HL-60/S4 (cell line): ENCODE data around the gene PARN.

Source experiments
- in situ Hi-C: fragments of 300-500 bp; cut with MboI; formaldehyde crosslinking; loops from 2 replicates; pipeline ENCODE4 v1.14.3; 2022; ENCODE audit warnings: low sequenced_read_pairs

Gene PARN

DNA sequence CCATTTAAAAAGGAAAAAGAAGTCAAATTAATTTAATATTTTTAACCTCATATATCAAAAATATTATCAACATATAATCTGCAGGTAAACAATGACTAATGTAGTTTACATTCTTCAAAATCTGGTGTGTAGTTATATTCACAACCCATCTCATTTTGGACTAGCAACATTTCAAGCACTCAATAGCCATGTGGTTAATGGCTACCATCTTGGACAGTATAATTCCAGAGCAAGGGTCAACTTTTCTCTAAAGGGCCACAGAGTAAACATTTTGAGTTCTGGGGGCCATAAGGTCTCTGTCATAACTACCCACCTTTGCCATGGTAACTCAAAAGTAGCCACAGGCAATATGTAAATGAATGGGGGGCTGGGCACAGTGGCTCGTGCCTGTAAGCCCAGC is 153.9 kb downstream of the PARN start:
- in situ Hi-C loops: no loop called here

DNA sequence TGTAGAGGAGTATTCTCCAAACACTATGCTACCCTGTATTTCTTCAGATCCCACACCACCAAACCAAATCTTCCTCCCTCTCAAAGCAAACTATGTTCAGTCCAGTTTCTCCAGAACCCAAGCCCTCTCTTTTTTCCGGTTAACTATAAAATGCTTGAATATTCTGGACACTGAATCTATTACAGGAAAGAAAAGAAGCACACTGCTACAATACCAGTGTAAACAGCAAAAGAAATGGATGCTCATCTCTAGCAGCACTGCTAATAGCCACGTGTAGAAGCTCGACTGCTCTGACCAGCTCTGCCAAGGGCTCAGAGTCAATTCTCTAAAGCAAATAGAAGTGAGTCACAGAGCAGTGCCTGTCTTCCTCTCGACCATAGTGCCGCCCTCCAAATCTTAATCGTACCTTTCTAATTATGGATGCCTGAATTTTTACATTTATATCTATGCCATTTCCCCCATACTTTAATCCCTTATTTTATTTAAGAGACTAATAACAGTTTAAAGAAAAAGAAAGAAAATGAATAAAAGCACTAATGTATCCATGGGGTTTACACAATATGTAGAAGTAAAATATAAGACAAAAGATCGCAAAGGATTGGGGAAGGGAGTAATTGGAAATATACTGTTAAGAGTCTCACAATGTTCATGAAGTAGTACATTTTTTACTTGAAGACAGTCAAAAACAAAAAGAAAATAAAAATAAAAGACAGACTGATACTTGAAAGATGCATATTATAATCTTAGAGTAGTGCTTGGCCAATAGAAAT is 154.5 kb downstream of the PARN start:
- in situ Hi-C loops: no loop called here

DNA sequence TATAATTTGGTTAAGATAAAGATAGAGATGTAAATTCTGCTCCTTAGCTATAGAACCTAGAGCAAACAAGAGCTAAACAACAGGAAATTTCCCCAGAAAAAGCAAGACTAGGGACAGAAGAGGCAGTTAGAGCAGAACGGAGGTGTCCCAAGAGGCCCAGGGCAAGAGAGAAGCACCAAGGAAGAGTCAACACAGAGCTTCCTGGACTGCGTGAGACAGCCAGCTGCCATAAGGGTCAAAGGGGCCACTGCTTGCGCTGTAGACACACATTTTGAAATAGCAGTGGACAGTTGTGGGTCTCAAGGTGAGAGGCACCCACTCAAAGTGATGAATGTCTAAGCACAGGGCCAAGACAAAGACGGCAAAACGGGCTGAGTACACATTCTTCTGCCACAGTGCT is 156.6 kb downstream of the PARN start:
- in situ Hi-C loops: no loop called here

GRCh38 chr16:14472357-14472756 is 157.7 kb downstream of the PARN start:
- in situ Hi-C loops: no loop called here

DNA sequence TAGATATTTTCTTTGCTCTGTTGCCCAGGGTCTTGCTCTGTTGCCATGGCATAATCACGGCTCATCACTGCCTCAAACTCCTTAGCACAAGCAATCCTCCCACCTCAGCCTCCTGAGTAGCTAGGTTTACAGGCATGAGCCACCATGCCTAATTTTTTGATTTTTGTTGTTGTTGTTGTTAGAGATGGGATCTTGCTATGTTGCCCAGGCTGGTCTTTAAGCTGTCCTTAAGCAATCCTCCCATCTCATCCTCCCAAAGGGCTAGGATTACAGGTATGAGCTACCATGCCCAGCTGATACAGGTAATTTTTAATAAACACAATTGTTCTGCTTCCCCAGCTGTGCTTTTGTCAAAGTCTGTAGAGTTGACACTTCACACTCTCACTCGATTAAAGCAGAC is 159.3 kb downstream of the PARN start:
- in situ Hi-C loops: no loop called here

DNA sequence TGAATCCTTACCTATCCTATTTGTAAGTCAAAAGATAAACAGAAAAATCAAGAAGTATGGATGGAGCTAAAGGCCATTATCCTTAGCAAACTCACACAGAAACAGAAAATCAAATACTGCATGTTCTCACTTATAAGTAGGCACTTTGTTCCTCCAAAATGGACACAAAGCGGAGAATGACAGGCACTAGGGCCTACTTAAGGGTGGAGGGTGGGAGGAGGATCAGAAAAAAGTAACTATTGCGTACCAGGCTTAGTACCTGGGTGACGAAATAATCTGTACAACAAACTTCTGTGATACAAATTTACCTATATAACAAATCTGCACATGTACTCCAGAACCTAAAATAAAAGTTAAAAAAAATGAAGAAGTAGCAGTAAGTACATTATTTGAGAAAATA is 164.3 kb downstream of the PARN start:
- in situ Hi-C loops: no loop called here

- in situ Hi-C loops: no loop called here
Measured at GRCh38 chr16:14464796-14465195, 165.3 kb downstream of the PARN start.

DNA sequence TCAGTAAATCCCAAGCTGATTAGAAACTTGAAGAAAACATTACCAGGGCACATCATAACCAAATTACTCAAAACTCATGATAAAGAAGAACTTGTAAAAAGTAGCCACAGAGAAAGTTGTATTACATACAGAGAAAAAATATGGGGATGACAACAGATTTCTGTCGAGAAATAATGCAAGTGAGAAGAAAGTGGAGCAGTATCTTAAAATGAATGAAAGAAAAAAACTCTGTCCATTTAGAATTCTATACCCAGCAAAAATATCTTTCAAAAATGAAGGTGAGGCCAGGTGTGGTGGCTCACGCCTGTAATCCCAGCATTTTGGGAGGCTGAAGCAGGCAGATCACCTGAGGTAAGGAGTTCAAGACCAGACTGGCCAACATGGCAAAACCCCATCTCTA is 165.9 kb downstream of the PARN start:
- in situ Hi-C loops: no loop called here

- in situ Hi-C loops: no loop called here
Measured at GRCh38 chr16:14462811-14463210, 167.2 kb downstream of the PARN start.

- in situ Hi-C loops: no loop called here
Measured at GRCh38 chr16:14460726-14461125, 169.3 kb downstream of the PARN start.

DNA sequence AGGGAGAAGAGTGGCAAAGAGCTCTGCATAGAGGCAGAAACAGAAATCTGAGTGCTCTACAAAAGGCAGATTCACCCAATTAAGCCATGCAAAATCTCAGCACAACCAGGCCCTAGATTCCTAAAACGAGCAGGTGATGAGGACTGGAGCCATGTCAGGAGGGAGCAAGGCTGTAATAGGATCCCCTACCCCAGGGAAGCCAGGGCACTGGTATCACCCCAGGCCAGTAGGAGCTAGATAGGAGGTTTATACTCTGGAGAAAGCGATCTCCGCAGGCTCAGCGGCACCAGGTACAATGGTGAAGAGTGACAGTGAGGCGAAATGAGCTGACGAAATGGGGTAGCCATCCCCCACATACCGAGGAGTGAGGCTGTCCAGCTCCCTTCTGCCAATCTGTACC is 171.5 kb downstream of the PARN start:
- in situ Hi-C loops: no loop called here

DNA sequence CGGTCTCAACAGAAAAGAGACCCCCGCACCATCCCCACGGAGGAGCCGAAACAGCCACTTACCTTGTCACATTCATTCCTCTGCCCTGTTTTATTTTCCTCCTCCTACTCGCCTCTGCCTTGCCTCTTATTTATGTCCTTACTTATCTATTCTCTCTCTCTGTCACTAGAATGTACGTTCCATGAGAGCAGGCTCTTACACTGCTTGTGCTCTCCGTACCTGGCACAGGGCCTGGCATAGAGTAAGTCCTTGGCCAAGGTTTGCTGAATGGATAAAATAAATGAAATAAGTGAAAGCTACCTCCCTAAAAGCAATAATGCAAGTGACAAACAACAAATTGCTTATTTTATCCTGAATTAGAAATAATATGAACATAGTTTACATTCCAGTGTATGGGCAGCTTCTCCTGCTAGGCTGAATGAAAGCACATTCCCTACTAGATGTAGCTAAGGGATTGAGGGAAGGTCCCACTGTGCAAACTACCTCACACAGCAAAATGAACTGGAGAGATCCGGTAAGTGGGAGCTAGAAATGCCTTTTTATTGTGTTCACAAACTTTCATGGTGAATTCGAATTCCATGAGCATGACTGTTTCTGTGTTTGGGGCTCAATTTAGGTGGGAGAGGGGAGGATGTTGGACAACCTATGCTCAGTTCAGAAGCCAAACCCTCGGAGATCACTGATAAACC is 173.1 kb downstream of the PARN start:
- in situ Hi-C loops: no loop called here

- in situ Hi-C loops: no loop called here
Measured at GRCh38 chr16:14455573-14455972, 174.5 kb downstream of the PARN start.

GRCh38 chr16:14454391-14454790 is 175.7 kb downstream of the PARN start:
- in situ Hi-C loops: no loop called here

DNA sequence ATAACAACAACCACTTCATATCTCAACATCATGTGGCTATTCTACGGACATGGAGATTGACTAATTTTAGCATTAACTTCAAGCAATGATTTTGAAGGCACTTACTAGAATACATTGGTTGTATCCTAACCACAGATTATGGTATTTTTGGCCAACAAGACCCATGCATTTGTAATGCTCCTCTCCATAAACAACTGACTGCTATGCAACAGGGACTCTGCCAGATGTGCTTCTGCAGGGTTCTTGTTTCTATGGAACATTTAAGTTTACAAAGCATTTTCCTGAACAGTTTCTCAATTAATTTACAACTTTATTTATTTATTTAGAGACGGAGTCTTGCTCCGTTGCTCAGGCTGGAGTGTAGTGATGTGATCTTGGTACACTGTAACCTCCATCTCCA is 178.0 kb downstream of the PARN start:
- in situ Hi-C loops: no loop called here

GRCh38 chr16:14450846-14451245 is 179.2 kb downstream of the PARN start:
- in situ Hi-C loops: no loop called here

DNA sequence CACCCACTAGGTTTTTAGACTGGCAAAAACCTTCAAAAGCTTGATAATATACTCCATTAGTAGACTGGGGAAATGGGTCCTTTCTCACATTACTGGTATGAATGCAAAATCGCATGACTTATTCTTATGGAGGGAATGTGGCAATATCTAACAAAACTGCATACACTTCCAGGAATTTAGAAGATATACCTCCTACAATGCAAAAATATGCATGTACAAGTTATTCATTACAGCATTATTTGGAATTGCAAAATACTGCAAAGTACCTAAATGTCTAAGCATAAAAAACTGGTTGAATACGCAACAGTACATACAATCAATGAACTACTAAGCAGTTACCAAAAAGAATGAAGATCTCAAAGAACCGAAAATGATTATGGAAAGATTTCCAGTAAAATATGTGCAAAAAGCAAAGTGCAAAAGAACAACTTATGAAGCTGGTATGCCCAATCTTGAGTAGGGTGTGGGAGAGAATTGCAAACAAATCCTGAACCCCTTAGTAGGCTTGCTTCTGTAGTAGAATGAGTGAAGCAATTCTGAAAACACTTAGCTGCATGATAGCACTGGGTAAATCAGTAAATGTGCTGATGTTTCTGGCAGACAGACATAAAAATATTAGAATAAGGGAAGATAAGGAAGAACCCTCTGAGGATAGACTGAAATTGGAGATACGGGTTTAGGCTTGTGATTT is 180.1 kb downstream of the PARN start:
- in situ Hi-C loops: no loop called here

DNA sequence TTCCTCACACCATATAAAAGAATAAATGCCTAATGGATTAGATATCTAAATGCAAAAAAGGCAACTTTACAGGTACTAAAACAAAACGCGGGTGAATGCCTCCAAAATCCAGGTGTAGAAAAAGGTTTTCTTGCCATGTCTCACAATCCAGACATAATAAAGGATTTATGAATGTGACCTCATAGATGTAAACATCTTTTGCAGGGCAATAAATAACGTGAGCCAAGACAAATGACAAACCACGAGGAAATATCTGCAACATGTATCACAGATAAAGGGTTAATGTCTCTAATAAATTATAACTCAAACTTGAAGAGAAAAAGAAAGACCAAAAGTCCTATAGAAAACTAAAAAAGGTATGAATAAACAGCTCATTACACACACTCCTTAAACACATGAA is 180.7 kb downstream of the PARN start:
- in situ Hi-C loops: no loop called here

GRCh38 chr16:14448879-14449278 is 181.2 kb downstream of the PARN start:
- in situ Hi-C loops: no loop called here

DNA sequence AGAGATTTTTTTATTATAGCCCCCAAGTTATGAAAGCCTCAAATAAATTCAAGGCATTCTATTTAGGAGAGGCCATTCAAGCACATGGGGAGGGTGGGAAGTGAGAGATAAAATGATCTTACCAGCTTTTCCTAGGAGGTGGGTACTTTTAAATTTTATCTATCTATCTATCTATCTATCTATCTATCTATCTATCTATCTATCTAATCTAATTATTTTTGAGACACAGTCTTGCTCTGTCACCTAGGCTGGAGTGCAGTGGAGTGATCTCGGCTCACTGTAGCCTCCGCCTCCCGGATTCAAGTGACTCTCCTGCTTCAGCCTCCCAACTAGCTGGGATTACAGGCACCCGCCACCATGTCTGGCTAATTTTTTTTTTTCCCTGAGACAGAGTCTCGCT is 182.3 kb downstream of the PARN start:
- in situ Hi-C loops: no loop called here

DNA sequence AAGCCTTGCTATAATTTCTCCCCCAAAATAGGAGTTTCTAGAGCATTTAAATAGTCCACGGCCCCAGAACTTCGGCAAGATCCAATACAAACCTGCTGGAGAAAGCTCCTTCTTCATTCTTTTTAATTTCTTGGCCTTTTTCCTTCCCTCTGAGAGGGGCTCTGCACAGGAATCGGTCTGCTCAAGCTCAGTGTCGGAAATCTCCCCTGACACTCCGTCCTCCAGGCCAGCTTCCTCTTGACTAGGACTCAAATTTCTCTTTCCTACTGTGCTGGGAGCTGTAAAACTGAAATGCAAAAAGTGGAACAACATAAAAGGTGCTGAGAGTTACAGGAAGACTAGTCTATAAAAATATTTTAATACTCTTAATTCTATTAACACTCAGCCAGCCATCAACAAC is 183.3 kb downstream of the PARN start:
- in situ Hi-C loops: no loop called here
